Testis (tissue), 2 donors: ENCODE data around the gene DUSP3.

Experiments used
- CTCF ChIP-seq, 3 experiments: fragments of 450-650 bp in 2 of 3; fragments of 200-600 bp in 1 of 3; sonication (generic) in 1 of 3; IDR thresholded peaks; one replicate each; pipeline ENCODE4 v1.5.1; 2016 to 2019; ENCODE audit warnings: antibody characterized with exemption in 3 of 3, mild to moderate bottlenecking in 2 of 3, moderate library complexity in 1 of 3
- POLR2A ChIP-seq: fragments of 450-650 bp; IDR thresholded peaks from one replicate; pipeline ENCODE4 v1.6.1; 2017; ENCODE audit warnings: antibody characterized with exemption, mild to moderate bottlenecking, moderate library complexity

GRCh38 chr17:43768382-43768781, 10.4 kb downstream of the DUSP3 start:
- TF ChIP-seq CTCF (IDR thresholded peaks at IDR 0.05), result no peak
- TF ChIP-seq POLR2A, result no peak
